CD4-positive, alpha-beta T cell treated with Interleukin-12 subunit alpha and Interleukin-12 subunit beta, for 1 hour (primary cell): ENCODE data around the gene SLC38A10.

ENCODE experiments used
- DNase-seq: peaks from one replicate; pipeline ENCODE4 v3.0.0-alpha.2; 2020

Gene SLC38A10

DNA sequence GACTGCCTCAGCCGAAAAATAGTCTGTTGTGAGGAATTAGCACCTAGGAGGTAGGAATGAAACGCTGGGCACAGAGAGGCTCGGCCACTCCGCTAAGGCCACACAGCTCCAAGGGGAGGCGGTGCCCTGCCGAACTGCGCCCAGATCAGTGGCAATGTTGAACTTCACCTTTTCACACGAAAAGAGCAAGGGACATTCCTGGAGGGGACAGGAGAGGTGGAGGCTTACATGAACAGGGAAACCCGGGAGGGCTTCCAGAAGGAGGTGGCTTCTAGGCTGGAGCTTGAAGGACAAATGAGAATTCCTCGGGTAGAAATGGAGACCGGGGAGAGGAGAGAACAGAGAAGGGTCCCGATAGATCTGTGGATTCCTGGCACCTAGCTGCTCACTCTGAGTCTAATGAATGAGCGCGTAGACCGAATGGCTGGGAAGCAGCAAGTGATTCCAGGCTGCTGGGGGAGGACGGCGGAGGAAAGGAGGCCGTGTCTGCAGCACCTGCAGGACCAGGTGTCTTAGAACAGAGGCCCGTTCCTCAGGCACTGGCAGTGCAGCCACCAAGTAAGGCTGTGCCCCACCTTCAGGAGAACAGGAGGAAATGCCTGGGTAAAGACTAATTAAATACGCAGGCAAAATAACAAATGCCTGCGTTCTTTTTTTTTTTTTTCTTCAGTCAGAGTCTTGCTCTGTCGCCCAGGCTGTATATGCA, 722 bp upstream of the SLC38A10 start:
- DNase-seq = peak; percentile 70

DNA sequence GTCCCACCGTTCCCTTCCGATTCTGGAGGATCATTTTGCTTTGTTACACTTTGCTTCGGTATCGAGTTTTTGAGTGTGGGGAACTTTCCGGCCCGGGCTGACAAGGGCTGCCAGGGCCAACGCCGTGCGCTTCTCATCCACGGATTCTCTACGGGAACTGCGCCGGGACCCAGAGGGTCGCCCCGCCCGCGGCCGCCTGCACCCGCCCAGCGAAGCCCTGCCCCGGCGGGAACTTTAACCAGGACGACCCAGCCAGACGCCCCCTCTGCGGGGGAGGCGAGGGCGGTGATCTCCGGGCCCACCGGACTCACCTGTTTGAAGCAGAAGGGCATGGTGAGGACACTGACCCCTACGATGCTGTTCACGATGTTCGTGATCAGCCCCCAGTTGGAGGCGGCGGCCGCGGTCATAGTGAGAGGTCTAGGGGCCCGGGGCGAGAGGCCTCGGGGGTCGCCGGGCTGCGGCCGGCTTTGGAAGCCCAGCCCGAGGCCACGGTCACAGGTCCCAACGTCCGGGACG, 536 bp downstream of the SLC38A10 start:
- DNase-seq = peak; percentile 8

DNA sequence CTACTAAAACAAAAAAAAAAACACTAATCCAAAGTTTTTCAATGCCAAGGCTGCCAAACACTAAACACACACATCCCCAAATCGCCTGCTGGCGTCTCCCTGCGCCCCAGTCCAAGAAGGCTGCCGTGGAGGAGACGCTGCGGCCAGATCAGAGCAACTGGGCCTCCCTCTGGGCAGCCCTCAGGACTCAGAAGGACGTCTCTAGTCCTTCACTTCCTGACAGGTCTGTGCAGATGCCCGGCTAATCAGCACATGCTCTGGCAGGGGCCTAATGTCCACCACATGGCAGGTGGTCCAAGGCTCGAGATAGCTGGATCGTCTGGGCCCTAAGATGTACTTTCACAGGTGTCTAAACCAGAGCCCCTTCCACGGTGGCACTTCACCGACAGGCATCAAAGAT, 2.7 kb downstream of the SLC38A10 start:
- DNase-seq = no peak

DNA sequence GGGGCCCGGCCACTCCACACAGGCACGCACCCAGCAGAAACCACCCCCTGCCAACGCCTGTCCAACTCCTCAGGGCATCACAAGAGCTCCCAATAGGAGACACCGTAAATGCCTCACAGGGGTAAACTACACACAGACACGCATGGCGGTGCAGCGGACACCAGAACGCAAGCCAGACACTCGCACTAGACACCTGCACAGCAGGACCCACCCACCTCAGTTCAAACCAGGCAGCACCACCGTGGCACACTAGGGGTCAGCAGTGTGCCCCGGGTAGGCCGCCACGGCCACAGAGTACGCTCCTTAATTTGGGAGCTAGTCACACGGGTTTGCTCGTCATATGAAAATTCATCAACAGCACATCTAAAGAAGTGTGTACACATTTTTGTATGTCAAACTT, 3.4 kb downstream of the SLC38A10 start:
- DNase-seq = peak; percentile 78

DNA sequence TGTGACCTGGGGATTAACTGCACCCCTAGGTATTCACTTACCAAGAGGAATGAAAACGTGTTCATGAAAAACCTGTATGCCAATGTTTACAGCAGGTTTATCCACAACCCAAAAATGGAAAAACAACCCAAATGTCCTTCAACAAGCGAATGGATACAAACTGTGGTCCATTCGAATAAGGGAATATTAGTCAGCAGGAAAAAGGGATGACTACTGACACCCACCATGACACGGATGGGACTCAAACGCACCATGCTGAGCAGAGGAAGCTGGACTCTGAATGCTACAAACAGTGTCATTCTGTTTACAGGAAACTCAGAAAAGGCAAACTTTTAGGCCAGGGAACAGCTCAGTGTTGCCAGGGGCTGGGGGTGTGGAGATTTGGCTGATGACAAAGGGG, 4.9 kb downstream of the SLC38A10 start:
- no peak for DNase-seq

DNA sequence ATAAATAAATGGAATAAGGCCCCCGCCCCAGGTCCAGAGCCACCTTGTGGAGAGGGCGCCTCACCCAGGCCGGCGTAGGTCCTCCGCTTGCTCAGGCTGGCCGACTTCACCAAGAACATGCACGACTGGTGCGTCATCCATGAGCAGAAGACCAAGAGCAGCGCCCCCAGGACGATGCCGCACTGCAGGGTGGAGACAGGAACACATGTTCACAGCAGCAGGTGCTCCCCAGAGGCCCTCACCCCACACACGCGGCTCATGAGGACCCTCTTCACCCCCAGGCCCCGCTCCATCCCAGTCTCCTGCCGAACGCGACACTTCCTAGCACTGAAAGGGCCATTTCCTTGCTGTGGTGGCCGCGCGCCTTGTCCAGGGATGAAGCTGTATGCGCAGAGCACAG, 5.5 kb downstream of the SLC38A10 start:
- no peak for DNase-seq

DNA sequence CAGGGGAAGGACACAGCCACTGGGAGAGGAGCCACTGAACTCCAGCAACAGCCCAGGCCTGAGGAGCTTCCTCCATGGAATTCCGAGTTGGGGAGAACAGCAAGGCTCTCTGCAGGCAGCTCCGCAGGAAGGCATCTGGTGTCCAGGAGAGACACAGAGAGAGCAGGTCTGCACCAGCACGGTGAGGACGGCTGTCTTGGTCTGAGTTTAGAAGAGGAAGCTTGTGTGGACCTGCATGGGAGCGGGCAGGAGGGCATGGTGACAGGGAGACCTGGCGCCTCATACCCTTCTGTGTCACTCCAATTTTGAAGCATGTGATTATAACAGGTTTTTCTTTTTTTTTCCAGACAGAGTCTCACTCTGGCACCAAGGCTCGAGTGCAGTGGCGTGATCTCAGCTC, 6.4 kb downstream of the SLC38A10 start:
- no peak for DNase-seq

DNA sequence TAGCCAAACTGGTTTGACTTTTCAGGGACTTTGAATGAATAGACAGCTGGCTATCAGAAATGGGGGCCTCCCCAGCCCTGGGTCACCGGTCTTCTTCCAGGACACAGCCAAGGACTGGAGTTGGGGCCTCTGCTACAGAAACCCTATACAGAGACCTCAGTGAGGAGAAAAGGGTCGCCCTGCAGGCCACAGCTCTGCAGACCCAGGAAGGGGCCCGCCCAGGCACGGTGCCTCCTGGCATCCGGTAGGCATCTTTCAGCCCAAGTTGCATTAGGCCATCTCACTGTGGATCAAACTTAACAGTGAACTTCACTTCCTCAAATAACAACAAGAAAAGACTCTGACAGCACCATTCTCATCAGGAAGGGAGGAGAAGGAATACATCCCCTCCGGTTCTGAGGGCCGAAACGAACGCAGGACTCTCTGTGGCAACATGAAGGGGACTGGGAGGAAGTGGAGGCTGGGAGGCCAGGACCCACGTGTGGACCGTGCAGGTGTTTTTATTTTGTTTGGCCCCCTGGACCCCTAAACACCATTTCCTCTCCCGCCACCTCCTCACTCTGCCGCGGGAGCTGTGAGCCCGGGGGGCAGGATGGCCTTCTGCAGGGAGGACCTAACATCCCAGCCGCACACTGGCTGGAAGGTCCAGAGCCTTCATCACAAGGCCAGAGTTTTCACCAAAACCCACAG, 7.2 kb downstream of the SLC38A10 start:
- DNase-seq = no peak

DNA sequence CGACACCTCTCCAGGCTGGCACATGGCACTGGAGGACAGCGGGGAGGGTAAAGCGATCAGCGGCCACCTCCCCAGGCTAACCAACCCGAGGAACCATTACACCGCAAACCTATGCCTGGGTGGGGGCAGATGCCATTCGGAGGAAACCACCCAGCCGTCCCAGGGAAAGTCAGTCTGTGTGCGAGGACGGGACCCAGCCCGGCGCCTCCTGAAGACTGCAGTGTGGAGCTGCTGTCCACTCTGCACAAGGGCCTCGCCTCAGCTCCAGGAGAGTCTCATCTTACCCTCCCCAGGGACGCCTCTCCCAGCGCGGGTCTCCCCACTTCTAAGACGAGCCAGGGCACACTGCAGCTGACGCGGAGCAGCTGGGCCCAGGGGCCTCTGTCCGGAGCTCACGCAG, 8.0 kb downstream of the SLC38A10 start:
- DNase-seq = no peak

DNA sequence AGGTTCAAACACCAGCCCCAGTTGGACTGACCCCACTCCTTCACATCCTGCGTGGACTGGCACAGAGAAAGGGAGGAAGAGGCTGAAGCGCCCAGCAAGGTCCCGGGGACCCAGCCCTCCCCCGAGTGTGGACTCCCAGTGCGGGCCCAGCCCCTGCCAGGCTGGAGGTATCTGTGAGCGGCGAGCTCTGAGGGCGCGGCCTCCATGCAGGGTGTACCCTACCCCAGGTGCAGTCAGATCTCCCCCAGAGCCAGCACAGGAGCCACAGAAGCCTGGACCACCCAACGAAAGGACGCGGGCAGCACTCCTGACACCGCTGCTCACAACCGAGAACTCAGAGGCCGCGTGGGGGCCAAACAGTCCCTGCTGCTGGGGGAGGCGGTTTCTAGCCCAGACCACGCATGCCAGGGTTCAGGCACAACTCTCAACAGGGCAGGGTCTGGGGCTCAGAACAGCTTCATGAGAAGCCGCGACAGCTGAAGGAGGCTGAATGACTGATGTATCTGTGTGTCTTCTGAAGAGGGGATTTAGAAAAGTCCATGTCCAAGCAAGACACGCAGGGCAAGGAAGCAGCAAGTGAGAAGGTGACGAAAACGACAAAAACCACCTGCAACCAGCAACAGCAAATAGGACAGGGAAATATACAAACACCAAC, 8.5 kb downstream of the SLC38A10 start:
- DNase-seq = no peak

DNA sequence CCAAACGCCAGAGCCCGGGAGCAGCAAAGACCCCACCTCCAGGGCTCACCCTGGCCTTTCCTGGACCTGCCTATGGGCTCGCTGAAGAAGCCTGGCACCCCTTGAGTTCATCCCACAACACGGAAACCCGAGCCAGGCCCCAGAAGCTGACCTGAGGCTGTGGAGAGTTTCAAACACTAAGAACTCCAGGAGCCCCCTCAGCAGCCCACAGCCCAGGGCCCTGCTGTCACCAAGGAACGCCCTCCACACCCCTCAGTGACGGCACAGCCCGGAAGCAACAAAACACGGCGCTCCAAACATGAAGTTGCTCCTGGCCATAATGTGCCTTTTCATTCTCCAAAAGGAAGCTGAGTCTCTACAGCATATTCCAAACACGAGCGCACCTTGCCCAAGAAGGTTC, 9.2 kb downstream of the SLC38A10 start:
- no peak for DNase-seq

DNA sequence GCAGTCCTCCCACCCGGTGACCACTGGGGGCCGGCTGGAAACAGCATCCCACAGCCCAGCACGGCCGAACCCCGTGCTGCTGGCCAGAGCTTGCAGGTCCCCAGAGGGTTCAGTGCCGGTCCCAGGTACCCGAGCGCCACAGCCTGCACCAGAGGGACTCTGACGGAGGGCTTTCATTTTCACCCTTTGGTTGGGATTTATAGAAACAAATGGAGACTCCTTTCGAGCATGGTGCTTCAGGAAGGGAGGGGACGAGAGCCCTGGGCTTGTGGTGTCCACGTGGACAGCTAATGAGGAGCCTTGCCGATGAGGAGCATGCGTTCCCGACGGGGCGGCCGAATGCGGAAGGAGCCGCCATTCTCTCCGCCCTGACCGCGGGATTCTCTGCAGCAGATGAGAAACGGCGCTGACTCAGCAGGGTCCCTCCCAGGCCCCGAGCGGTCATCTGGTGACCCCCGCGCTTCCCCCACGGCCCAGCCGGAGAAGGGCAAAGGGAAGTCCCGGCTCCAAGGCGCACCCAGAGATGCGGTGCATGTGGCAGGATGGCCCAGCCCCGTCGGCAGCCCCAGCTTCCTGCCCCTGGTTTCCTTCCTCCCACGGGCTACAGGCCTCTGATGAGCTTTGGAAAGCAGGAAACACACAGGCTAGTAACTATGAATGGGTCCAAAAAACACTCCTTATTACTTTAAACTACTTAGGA, 9.8 kb downstream of the SLC38A10 start:
- DNase-seq = peak; percentile 59

DNA sequence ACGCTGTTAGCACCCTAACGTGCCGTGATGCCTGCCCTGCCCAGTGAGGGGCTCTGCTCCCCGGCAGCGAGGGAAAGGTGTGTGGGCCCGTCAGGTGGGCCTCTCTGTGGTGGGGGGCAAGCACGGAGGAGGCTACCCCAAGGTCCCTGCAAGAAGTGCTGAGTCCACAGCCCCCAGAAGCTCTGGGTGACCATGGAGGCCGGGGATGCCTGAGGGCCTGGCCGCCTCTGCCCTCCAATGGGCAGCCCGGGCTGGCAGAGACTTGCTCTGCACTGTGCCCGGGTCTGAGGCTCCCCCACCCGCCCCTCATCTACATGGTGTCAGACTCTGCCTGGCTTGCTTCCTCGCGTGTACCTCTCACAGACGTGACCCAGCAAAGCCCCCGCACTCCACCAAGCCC, 12.2 kb downstream of the SLC38A10 start:
- DNase-seq = no peak

DNA sequence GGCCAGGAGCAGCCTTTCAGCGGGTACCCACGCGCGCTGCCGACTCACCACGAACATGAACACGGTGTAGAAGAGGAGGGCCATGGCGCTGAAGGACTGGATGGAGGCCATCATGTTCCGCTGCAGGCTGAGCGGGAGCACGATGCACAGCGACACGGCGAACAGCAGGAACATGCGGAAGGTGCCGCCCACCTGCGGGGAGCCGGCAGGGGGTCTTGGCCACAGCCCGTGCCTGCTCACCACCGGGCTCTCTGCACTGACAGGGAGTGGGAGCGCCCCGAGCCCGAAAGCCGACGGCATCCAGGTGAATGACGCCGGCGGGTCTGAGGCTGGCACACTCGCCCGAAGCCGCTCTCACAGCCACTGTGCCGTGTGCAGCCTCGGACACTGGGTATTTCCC, 13.0 kb downstream of the SLC38A10 start:
- DNase-seq = no peak

DNA sequence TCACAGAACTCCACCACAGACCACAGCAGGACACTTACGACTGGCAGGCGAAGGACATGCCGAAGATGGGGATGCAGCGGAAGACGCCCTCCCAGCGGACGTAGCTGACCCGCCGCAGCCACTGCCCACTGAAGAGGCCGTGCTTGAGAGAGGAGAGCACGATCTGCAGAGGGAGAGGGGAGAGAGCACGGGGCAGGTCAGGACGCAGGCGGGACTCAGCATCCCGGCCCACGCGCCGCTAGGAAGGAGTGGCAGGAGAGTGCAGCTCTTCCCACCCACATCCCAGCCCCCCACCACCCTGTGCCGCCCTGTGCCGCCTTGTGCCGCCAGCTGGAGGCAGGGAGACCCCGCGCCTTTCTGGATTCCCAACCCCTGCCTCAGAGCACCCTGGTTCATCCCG, 14.5 kb downstream of the SLC38A10 start:
- DNase-seq = no peak

DNA sequence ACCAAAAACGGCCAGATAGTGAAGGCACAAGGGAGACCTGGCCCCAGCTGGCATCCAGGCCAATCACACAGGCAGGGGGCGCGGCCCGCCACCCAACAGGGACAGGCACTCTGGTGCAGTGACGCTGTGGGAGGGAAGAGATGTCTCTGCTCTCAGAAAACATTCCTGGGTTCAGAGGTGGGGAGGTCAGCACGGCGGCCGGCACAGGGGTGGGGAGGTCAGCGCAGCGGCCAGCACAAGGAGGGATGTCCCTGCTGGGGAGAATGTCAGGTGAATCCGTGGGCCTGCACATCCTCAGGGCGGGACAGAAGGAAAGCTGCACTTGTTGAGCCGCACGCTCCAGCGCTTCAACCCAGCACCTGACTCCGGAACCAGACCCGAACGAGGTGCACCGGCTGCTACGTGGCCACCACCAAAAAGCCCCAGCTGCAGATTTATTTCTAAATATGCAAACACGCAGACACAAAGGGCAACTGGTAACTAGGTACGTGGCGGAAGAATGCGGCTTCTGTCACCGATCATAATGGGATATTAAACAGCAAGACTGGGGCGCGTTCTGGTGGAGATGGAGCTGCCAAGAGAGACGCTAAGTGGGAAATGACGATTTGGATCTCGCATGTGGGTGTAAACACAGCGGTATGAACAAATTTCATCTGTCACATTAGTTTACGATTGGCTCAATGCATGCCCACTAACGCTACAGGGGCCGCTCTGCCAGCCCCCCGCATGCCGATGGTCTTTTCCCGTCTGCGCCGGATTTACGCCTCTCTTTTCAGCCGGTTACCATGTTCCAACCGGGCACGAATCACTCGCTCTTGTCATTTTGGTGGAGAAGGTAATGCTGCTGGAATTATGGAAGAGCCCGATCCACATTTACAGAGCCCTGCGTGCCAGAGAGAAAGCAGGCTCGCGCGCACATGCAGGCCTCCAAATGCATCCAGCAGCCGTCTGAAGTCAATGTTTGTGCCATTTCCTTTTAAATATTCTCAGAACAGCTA, 15.5 kb downstream of the SLC38A10 start:
- no peak for DNase-seq

DNA sequence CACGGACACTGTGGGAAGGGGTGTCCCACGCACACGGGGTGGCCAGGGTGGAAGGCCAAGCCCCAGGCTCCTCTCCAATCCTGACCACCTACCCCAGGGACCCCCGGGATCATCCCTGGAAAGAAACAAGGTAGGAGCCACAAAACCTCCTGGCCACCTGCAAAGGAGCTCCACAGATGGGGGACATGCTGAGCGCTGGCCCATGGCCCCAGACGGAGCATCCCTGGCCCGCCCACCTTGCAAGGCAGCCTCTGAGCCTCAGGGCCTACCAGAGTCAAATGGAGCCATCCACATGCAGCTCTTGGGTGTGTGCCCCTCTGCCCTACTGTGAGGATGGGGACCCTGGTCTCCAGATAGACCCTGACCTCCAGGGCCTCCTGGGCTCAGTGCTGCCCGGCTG, 16.3 kb downstream of the SLC38A10 start:
- no peak for DNase-seq

DNA sequence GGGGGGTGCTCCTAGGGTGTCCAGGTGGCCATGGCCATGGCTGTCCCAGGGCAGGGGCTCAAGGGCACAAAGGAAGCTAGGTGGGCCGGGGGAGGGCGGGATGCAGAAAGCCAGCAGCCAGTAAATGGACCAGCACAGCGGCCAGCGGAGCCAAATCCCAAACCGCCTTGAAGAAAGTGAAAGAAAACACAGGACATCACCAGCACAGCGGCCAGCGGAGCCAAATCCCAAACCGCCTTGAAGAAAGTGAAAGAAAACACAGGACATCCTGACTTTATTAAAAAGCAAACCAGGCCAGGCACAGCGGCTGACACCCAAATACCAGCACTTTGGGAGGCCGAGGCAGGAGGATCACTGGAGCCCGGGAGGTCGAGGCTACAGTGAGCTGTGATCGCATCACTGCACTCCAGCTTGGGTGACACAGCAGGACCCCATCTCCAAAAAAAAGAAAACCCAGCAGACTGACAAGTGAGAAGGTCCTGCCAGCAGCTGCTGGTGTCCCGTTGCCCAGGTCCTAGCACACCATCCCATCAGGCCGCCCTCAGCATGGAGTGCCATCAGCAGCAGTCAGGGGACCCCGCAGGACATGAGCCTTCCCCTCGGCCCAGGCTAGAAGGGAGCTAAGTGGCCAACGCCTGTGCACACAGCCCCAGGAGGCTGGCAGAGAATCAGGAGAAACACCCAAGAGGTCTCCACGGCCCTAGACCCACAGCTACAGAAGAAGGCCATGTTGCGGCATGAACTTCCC, 17.0 kb downstream of the SLC38A10 start:
- no peak for DNase-seq

DNA sequence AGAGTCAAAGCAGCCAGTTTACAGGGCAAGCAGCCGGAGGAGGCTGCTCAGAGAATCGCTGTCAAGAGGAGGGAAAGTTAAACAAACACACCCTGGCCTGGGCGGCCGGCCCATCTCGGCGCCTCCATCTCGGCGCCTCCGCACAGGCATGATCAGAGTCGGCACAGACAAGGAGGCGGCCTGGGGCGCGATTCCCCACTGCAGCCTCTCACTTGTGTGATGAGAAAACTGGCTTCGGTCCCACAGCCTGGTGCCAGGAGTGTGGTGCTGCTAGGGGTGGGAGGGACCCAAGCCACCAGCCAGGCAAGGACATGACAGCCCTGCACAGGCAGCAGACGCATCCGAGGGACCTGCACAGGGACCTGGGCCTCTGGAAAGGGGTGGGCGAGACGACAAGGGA, 17.7 kb downstream of the SLC38A10 start:
- no peak for DNase-seq

DNA sequence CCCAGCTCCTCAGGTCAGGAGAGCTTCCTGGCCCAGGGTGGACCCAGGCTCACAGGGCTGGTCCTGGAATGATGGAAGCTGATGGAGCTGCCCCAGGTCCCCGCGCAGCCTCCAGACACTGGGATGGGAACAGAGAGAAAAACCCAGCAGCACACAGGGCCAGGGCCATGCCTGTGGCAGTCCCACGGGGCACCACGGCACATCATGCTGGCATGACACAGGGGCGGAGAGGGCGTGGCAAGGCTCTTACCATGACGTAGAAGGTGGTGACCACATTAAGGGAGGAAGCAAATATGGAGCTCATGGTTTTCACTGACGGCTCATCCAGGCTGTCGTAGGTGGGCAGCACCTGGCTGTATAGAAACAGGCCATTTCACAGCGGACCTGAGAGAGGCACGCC, 18.3 kb downstream of the SLC38A10 start:
- DNase-seq = no peak

DNA sequence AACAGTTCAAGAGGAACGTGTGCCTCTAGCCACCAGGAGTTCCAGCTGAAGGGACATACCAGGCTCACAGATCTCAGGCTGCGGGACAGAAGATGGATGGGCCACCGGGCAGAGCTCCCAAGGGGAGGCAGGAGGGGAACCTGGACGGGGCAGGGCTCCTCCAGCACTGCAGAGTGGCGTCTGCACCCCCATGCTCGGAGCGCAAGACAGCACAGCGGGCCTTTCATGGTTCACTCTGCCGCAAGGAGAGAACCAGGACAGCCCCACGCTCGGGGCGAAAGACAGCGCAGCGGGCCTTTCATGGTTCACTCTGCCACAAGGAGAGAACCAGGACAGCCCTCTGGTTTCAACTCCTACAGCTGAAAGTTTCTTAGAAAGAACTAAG, 20.6 kb downstream of the SLC38A10 start:
- no peak for DNase-seq
